Measurements from ENCODE around the gene CFAP99. TPM values are rescaled to one million over a fixed set of nuclear protein-coding genes. Genes with fewer than 3 reads are reported as not detected.

The CFAP99 gene
- total and polyA plus RNA-seq, 2 donors (not counting 1 experiment from before 2014, with no cell fraction given), result not detected

DNA sequence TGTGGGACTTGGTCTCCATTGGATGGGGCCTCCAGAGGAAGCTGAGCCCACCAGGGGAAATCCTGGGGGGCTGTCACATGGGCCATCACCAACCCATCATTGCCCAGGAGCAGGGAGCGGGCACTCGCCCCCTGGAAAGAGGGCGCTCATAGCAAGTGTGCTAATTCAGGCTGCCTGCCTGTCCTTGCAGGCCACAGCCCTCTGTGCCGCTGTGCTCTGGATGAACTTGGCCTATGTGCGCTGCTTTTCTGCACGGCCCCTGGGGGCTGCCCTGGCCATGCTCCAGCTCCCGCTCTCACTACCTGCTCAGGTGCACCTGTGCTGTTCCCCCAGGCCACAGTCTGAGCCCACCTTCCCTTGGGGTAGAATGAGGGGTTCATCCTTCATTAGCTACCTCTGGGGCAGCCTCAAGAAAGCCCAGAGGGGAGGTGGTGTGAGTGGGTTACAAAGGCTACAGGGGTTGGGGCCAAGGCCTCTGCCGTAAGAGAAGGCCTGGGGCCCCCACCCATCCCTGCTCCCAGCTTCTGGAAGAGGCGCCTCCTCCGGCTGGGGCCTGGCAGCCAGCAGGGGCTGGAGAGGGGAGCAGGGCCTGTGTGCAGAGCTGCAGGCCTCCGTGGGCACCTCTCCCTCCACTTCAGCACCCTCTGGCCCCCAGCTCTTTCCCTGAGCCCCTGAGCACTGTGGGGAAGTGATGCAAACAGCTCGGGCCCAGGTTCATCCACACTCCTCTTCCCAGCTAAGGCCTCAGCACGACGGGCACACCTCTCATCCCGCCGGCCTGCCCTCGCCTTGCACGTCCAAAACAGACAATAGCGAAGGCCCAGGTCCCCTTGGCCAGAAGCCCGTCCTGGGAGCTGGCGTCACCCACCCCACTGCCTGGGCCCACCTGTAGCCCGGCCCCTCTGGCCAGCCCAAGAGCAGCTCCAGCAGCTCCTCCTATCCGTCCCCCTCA lies 8.9 kb downstream of the CFAP99 start:
- no peaks in the 10 kb centered on the region for H4K20me1 ChIP-seq (ENCODE audit: control insufficient read depth, insufficient read depth, low read length, poor library complexity, severe bottlenecking)
- no peak overlapping the region for H2AFZ ChIP-seq (ENCODE audit: insufficient read depth, low read depth, low read length, poor library complexity, severe bottlenecking)
- H3K4me1 ChIP-seq (ENCODE audit: control insufficient read depth in 2 of 2, insufficient read depth in 2 of 2, low read length in 2 of 2), result no peaks in the 10 kb centered on the region
- TF ChIP-seq, protein P1, sequence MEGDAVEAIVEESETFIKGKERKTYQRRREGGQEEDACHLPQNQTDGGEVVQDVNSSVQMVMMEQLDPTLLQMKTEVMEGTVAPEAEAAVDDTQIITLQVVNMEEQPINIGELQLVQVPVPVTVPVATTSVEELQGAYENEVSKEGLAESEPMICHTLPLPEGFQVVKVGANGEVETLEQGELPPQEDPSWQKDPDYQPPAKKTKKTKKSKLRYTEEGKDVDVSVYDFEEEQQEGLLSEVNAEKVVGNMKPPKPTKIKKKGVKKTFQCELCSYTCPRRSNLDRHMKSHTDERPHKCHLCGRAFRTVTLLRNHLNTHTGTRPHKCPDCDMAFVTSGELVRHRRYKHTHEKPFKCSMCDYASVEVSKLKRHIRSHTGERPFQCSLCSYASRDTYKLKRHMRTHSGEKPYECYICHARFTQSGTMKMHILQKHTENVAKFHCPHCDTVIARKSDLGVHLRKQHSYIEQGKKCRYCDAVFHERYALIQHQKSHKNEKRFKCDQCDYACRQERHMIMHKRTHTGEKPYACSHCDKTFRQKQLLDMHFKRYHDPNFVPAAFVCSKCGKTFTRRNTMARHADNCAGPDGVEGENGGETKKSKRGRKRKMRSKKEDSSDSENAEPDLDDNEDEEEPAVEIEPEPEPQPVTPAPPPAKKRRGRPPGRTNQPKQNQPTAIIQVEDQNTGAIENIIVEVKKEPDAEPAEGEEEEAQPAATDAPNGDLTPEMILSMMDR (IDR thresholded peaks at IDR 0.05), result no peak
- TF ChIP-seq EZH2 (IDR thresholded peaks at IDR 0.05; ENCODE audit: borderline replicate concordance, insufficient read depth, low read depth, low read length, poor library complexity, severe bottlenecking), result no peak
- H3K79me2 ChIP-seq (ENCODE audit: control insufficient read depth, insufficient read depth, low read length), result no peaks in the 10 kb centered on the region
- DNase-seq, result no peak
- no peaks in the 10 kb centered on the region for H3K36me3 ChIP-seq (replicated peaks in 1 of 2; ENCODE audit: control extremely low read depth in 1 of 2, control insufficient read depth in 1 of 2, extremely low read depth in 1 of 2, insufficient read depth in 2 of 2, low read length in 1 of 2)
- Mint-ChIP-seq H3K27me3 (peaks cover 6% of the 10 kb centered on the region), H3K4me1 (no peaks in the 10 kb centered on the region), H3K9me3 (ENCODE audit: insufficient read depth) (no peaks in the 10 kb centered on the region), H3K27ac (no peak overlapping the region), H3K4me3 (no peak overlapping the region)
- ChIA-PET POLR2A (no interaction called here), CTCF (interaction anchor here (1.2 kb wide), 1 partner anchor 14 kb away, joined by 5 read pairs; no protein-coding TSS in a partner anchor)
- H3K9me3 ChIP-seq (ENCODE audit: control extremely low read depth in 1 of 3, control insufficient read depth in 2 of 3, insufficient read depth in 1 of 3, low read length in 2 of 3), result peaks cover 0 to 3% (median 0%) of the 10 kb centered on the region in 3 donors
- peaks cover 0 to 16% (median under 1%) of the 10 kb centered on the region in 4 experiments for H3K27me3 ChIP-seq (replicated peaks in 1 of 4; ENCODE audit: control extremely low read depth in 1 of 4, control insufficient read depth in 3 of 4, insufficient read depth in 4 of 4, low read length in 3 of 4)
- no peak overlapping the region for H3K4me2 ChIP-seq (replicated peaks; ENCODE audit: low read depth, low read length, poor library complexity, severe bottlenecking)
- H3K9ac ChIP-seq (ENCODE audit: low read length), result no peak overlapping the region
- WGBS (ENCODE audit: insufficient coverage), result 96% methylated on average over 21 of the region's 23 CpGs
- H3K27ac ChIP-seq (ENCODE audit: low read length in 2 of 2), result no peak overlapping the region
- no peak for ATAC-seq (ENCODE audit: low read depth)
- H3K4me3 ChIP-seq (ENCODE audit: control extremely low read depth in 1 of 5, extremely low read depth in 1 of 5, insufficient read depth in 1 of 5, low read depth in 2 of 5, low read length in 4 of 5), result no peak overlapping the region
- intact Hi-C loops (cut with micrococcal nuclease), result no loop called here

Data from B cell (primary cell).